ENCODE results near the gene DNASE1.
"Not testable (repeated sequence)": the region's sequence is repeated elsewhere in the genome, so short reads cannot be mapped to it uniquely, and the experiment has no call there.

The DNASE1 gene

DNA sequence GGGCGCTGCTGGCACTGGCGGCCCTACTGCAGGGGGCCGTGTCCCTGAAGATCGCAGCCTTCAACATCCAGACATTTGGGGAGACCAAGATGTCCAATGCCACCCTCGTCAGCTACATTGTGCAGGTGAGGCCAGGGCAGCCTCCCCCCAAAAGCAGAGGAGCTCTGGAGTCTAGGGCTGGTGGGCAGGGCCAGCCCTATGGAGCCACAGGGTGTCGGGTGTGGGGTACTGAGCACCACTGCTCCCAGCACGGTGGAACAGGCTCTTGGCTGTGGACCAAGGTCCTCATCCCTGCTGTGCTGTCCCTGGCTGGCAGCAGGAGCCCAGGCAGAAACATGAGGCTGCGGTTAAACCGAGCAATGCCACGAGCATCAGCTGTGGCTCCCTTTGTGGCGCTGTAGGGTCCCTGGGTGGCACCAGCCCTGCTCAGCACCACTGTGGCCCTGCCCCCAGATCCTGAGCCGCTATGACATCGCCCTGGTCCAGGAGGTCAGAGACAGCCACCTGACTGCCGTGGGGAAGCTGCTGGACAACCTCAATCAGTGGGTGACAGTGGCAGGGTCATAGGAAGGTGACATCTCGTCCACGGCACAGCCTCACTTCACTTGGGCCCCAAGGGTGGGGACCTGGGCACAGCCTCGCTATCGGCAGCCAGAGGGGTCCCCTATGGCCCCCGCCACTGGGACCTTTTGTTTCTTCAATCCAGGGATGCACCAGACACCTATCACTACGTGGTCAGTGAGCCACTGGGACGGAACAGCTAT lies 1.1 kb downstream of the DNASE1 start:
- Histone ChIP-seq H3K27ac (ENCODE audit: low read length) (no peak overlapping the region), H2AFZ (ENCODE audit: low read depth, low read length) (no peak overlapping the region), H3K4me2 (ENCODE audit: low read length) (no peak overlapping the region), H3K4me3 (ENCODE audit: low read length) (no peak overlapping the region), H3K9ac (ENCODE audit: low read length) (no peak overlapping the region), H3K36me3 (replicated peaks; ENCODE audit: low read depth, low read length) (peaks cover 43% of the 10 kb centered on the region), H3K9me3 (ENCODE audit: insufficient read depth, low read length) (no peaks in the 10 kb centered on the region), H3K27me3 (ENCODE audit: low read depth, low read length) (no peaks in the 10 kb centered on the region), H3K4me1 (ENCODE audit: low read length) (no peaks in the 10 kb centered on the region), H4K20me1 (ENCODE audit: insufficient read depth, low read length) (0 out of 2 replicates have a peak, but pooled peaks cover 3% of the 10 kb centered on the region), H3K79me2 (ENCODE audit: low read length) (no peaks in the 10 kb centered on the region)
- TF ChIP-seq, protein P1, sequence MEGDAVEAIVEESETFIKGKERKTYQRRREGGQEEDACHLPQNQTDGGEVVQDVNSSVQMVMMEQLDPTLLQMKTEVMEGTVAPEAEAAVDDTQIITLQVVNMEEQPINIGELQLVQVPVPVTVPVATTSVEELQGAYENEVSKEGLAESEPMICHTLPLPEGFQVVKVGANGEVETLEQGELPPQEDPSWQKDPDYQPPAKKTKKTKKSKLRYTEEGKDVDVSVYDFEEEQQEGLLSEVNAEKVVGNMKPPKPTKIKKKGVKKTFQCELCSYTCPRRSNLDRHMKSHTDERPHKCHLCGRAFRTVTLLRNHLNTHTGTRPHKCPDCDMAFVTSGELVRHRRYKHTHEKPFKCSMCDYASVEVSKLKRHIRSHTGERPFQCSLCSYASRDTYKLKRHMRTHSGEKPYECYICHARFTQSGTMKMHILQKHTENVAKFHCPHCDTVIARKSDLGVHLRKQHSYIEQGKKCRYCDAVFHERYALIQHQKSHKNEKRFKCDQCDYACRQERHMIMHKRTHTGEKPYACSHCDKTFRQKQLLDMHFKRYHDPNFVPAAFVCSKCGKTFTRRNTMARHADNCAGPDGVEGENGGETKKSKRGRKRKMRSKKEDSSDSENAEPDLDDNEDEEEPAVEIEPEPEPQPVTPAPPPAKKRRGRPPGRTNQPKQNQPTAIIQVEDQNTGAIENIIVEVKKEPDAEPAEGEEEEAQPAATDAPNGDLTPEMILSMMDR (IDR thresholded peaks at IDR 0.05; ENCODE audit: low read depth, low read length): no peak
- no peak for TF ChIP-seq EZH2phosphoT487 (IDR thresholded peaks at IDR 0.05; ENCODE audit: low read depth)

DNA sequence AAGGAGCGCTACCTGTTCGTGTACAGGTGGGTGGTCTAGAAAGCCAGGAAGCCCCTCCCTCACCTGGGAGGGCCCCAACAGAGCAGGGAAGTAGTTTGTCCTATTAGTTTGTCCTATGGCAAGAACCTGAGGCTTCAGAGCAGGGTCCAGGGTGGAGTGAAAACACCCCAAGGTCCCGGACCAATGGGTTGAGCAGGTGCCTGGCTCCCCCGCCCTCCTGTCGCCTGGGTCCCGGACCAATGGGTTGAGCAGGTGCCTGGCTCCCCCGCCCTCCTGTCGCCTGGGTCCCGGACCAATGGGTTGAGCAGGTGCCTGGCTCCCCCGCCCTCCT lies 1.6 kb downstream of the DNASE1 start:
- not testable (repeated sequence) for H3K9me3 ChIP-seq (ENCODE audit: insufficient read depth, low read length); H3K4me2 ChIP-seq (ENCODE audit: low read length); H3K4me3 ChIP-seq (ENCODE audit: low read length); H3K4me1 ChIP-seq (ENCODE audit: low read length); H2AFZ ChIP-seq (ENCODE audit: low read depth, low read length); H3K79me2 ChIP-seq (ENCODE audit: low read length); H3K27me3 ChIP-seq (ENCODE audit: low read depth, low read length); H3K9ac ChIP-seq (ENCODE audit: low read length); H3K27ac ChIP-seq (ENCODE audit: low read length); H4K20me1 ChIP-seq (ENCODE audit: insufficient read depth, low read length)
- peaks cover 45% of the 10 kb centered on the region for H3K36me3 ChIP-seq (replicated peaks; ENCODE audit: low read depth, low read length)

DNA sequence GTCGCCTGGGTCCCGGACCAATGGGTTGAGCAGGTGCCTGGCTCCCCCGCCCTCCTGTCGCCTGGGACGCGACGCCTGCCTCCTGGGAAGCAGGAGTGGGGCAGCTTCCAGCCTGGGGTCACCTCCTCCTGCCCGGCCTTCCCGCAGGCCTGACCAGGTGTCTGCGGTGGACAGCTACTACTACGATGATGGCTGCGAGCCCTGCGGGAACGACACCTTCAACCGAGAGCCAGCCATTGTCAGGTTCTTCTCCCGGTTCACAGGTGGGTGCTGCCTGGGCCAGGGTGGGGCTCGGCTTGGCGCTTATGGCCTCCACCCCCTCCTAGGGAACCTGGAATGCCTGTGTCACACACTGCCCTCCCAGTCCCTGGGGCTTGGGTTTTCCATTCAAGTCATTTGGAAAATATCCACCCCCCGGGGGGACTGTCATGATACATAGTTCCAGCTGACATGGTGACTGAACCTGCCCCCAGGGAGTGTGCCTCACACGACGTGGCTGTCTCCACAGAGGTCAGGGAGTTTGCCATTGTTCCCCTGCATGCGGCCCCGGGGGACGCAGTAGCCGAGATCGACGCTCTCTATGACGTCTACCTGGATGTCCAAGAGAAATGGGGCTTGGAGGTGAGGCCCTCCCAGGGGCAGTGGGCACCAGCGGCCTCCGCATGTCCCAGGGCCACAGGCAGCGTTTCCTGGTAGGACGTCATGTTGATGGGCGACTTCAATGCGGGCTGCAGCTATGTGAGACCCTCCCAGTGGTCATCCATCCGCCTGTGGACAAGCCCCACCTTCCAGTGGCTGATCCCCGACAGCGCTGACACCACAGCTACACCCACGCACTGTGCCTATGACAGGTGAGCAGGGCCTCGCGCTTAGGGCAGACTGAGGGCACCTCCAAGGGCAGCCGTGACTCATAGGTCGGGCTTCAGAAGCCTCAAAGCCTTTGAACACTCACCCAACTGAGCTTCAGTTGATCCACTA lies 2.3 kb downstream of the DNASE1 start:
- H3K4me1 ChIP-seq (ENCODE audit: low read length): no peaks in the 10 kb centered on the region
- H3K36me3 ChIP-seq (replicated peaks; ENCODE audit: low read depth, low read length): peaks cover 51% of the 10 kb centered on the region
- no peak overlapping the region for H3K4me2 ChIP-seq (ENCODE audit: low read length)

DNA sequence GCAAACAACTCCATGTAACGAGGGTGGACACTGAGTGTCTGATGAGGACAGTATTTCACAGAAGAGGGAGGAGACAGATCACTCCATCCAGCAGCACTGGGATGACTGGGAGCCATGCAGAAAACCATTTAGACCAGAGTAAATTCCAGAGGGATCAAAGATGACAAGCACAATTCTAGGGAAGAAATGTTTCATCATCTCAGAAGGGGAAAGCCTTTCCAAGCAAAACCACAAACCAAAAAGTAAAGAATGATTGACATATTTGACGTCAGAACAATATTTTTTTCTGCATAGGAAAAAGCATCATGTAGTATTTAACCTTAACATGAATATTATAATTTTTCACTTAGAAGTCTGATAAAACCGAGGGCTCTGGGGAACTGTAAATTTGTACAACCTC lies 4.8 kb downstream of the DNASE1 start:
- Histone ChIP-seq H3K36me3 (replicated peaks; ENCODE audit: low read depth, low read length) (peaks cover 56% of the 10 kb centered on the region), H4K20me1 (ENCODE audit: insufficient read depth, low read length) (0 out of 2 replicates have a peak, but pooled peaks cover 3% of the 10 kb centered on the region), H2AFZ (ENCODE audit: low read depth, low read length) (no peak overlapping the region)

More for the DNA sequence above, 2.3 kb downstream of the DNASE1 start:
- H3K9ac ChIP-seq (ENCODE audit: low read length): no peak overlapping the region
- H3K9me3 ChIP-seq (ENCODE audit: insufficient read depth, low read length): no peaks in the 10 kb centered on the region
- 0 out of 2 replicates have a peak, but pooled peaks cover 3% of the 10 kb centered on the region for H4K20me1 ChIP-seq (ENCODE audit: insufficient read depth, low read length)
- H3K4me3 ChIP-seq (ENCODE audit: low read length): no peak overlapping the region
- H3K27ac ChIP-seq (ENCODE audit: low read length): no peak overlapping the region
- no peaks in the 10 kb centered on the region for H3K79me2 ChIP-seq (ENCODE audit: low read length)
- no peak overlapping the region for H2AFZ ChIP-seq (ENCODE audit: low read depth, low read length)
- H3K27me3 ChIP-seq (ENCODE audit: low read depth, low read length): no peaks in the 10 kb centered on the region
- TF ChIP-seq, protein P1 (IDR thresholded peaks at IDR 0.05; ENCODE audit: low read depth, low read length): no peak
- no peak for TF ChIP-seq EZH2phosphoT487 (IDR thresholded peaks at IDR 0.05; ENCODE audit: low read depth)

More for the DNA sequence above, 4.8 kb downstream of the DNASE1 start:
- Histone ChIP-seq H3K4me1 (ENCODE audit: low read length) (no peaks in the 10 kb centered on the region), H3K9ac (ENCODE audit: low read length) (no peak overlapping the region), H3K27ac (ENCODE audit: low read length) (no peak overlapping the region), H3K4me3 (ENCODE audit: low read length) (no peak overlapping the region), H3K9me3 (ENCODE audit: insufficient read depth, low read length) (no peaks in the 10 kb centered on the region), H3K79me2 (ENCODE audit: low read length) (no peaks in the 10 kb centered on the region), H3K4me2 (ENCODE audit: low read length) (no peak overlapping the region), H3K27me3 (ENCODE audit: low read depth, low read length) (no peaks in the 10 kb centered on the region)
- TF ChIP-seq, protein P1 (IDR thresholded peaks at IDR 0.05; ENCODE audit: low read depth, low read length): no peak
- no peak for TF ChIP-seq EZH2phosphoT487 (IDR thresholded peaks at IDR 0.05; ENCODE audit: low read depth)
